GM21825 (cell line): Measurements from ENCODE around the gene SRGAP1.
A peak's percentile ranks its signal among the peaks of the same experiment; 100 is the strongest.

ENCODE experiments used
- ATAC-seq: cut with Tn5 transposase; IDR thresholded peaks from one replicate; pipeline ENCODE4 v1.9.1; 2021; ENCODE audit warnings: mild to moderate bottlenecking, moderate library complexity; ENCODE audit not compliant: unreplicated experiment

Gene SRGAP1

GRCh38 chr12:63844391-63845341, at the start of gene SRGAP1:
TSS of gene SRGAP1 (plus strand) at chr12:63844700. CDS start at chr12:63844817, 117 bp downstream.
- no peak for ATAC-seq

- no peak for ATAC-seq
Measured at GRCh38 chr12:63795032-63795687, 49.3 kb upstream of the SRGAP1 start.

GRCh38 chr12:63795944-63796343, 48.6 kb upstream of the SRGAP1 start:
- no peak for ATAC-seq

GRCh38 chr12:63802012-63802608, 42.4 kb upstream of the SRGAP1 start:
- ATAC-seq = no peak

GRCh38 chr12:63804746-63805145, 39.8 kb upstream of the SRGAP1 start:
- ATAC-seq = no peak

- ATAC-seq = no peak
Measured at GRCh38 chr12:63805704-63806672, 38.5 kb upstream of the SRGAP1 start.

GRCh38 chr12:63808631-63809030, 35.9 kb upstream of the SRGAP1 start:
- ATAC-seq = no peak

- no peak for ATAC-seq
Measured at GRCh38 chr12:63809566-63809965, 34.9 kb upstream of the SRGAP1 start.

GRCh38 chr12:63811334-63811733, 33.2 kb upstream of the SRGAP1 start:
- no peak for ATAC-seq

- ATAC-seq = no peak
Measured at GRCh38 chr12:63811755-63812154, 32.7 kb upstream of the SRGAP1 start.

GRCh38 chr12:63814146-63814772, 30.2 kb upstream of the SRGAP1 start:
- ATAC-seq = peak; percentile 31

- no peak for ATAC-seq
Measured at GRCh38 chr12:63815482-63815852, 29.0 kb upstream of the SRGAP1 start.

- no peak for ATAC-seq
Measured at GRCh38 chr12:63816031-63816430, 28.5 kb upstream of the SRGAP1 start.

- ATAC-seq = no peak
Measured at GRCh38 chr12:63820427-63820826, 24.1 kb upstream of the SRGAP1 start.

- ATAC-seq = no peak
Measured at GRCh38 chr12:63821781-63822251, 22.7 kb upstream of the SRGAP1 start.

GRCh38 chr12:63822352-63822751, 22.1 kb upstream of the SRGAP1 start:
- no peak for ATAC-seq

GRCh38 chr12:63823040-63823439, 21.5 kb upstream of the SRGAP1 start:
- ATAC-seq = no peak

- ATAC-seq = no peak
Measured at GRCh38 chr12:63826006-63826585, 18.4 kb upstream of the SRGAP1 start.

GRCh38 chr12:63828867-63829266, 15.6 kb upstream of the SRGAP1 start:
- ATAC-seq = no peak

GRCh38 chr12:63836046-63836445, 8.5 kb upstream of the SRGAP1 start:
- no peak for ATAC-seq
